Body of pancreas (tissue), 4 donors: ENCODE measurements around the gene SRMS.

Source experiments
- POLR2A ChIP-seq, 3 donors: fragments of 450-650 bp; IDR thresholded peaks; one replicate each; pipeline ENCODE4 v1.6.1; 2016; ENCODE audit warnings: antibody characterized with exemption in 3 of 3, mild to moderate bottlenecking in 2 of 3
- TF ChIP-seq, protein P1 (sequence below), 7 experiments: fragments of 450-650 bp in 4 of 7; fragments of 200-600 bp in 3 of 7; sonication (generic) in 3 of 7; IDR thresholded peaks; one replicate each; pipeline ENCODE4 v1.5.1; 2016 to 2019; ENCODE audit warnings: antibody characterized with exemption in 7 of 7

DNA sequence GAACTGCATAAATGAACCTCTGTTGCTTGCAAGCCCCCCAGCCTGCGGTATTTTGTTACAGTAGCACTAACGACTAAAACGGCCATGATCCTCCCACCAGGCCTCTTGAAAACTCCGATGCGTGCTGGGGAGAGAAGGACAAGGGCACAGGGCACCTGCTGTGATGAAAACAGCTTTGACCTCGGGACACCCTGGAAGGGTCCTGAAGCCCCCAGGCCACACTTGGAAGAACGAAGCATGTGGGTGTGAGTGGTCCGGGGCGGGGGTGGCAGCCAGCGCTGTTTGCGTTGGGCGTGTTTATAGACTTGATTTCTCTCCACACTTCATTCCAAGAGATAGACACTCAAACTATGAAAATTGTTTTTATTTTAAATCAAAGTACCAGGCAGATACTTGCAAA lies 39.7 kb upstream of the SRMS start:
- TF ChIP-seq, protein P1, sequence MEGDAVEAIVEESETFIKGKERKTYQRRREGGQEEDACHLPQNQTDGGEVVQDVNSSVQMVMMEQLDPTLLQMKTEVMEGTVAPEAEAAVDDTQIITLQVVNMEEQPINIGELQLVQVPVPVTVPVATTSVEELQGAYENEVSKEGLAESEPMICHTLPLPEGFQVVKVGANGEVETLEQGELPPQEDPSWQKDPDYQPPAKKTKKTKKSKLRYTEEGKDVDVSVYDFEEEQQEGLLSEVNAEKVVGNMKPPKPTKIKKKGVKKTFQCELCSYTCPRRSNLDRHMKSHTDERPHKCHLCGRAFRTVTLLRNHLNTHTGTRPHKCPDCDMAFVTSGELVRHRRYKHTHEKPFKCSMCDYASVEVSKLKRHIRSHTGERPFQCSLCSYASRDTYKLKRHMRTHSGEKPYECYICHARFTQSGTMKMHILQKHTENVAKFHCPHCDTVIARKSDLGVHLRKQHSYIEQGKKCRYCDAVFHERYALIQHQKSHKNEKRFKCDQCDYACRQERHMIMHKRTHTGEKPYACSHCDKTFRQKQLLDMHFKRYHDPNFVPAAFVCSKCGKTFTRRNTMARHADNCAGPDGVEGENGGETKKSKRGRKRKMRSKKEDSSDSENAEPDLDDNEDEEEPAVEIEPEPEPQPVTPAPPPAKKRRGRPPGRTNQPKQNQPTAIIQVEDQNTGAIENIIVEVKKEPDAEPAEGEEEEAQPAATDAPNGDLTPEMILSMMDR (IDR thresholded peaks at IDR 0.05): no peak
- no peak for TF ChIP-seq POLR2A (IDR thresholded peaks at IDR 0.05)
